HPDE6-E6E7 (cell line): ENCODE data around the gene ARRB2.

Source experiments
- DNase-seq: peaks from one replicate; pipeline ENCODE4 v3.0.0; 2011; ENCODE audit warnings: missing footprints; ENCODE audit errors: extremely low spot score

The ARRB2 gene

GRCh38 chr17:4753392-4753791 is 43.0 kb downstream of the ARRB2 start:
- no peak for DNase-seq

GRCh38 chr17:4759776-4760236 is 49.4 kb downstream of the ARRB2 start:
- DNase-seq = no peak

DNA sequence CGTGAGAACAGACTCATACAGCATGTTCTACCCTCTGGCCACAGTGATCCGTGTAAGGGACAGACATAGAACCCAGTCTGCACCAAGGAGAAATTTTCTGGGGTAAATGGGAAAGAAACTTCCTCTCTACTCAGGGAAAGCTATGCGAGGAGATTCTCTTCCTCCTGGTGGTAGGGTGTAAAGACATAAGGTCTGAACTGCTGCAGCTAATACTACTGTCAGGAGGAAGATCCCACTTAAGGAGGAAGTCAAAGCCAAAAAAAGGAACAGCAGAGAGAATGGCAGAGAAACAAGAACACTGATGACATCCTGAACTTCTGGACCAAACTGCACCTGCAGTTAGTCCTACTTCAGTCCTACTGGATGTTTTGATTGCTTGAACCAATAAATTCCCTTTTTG is 54.2 kb downstream of the ARRB2 start:
- no peak for DNase-seq

DNA sequence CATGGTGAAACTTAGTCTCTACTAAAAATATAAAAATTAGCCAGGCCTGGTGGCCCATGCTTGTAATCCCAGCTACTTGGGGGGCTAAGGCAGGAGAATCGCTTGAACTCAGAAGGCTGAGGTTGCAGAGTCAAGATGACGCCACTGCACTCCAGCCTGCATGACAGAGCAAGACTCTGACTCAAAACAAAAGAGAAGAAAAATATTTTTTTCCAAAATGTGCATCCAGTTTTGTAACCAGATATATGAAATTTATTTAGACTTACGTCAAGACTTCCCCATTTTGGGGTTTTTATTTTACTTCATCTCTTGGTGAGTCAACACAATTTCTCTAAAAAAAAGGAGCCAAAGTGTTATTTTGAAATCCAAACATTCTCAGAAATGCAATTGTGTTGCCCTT is 55.8 kb downstream of the ARRB2 start:
- DNase-seq = no peak

DNA sequence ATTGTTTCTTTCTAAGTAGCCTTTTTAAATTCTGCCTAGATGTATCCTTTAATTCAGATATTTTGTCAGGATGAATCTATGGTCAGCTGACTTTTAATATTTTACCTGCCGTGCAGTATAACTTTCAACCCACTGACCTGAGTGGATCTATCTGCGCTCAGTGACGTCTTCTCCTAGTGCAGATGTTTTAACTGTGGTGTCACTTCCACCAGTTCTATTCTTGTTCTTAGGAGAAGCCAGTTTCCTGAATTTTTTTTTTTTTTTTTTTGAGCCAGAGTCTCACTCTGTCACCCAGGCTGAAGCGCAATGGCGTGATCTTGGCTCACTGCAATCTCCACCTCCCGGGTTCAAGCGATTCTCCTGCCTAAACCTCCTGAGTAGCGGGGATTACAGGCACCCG is 56.3 kb downstream of the ARRB2 start:
- DNase-seq = no peak

GRCh38 chr17:4768298-4768697 is 57.9 kb downstream of the ARRB2 start:
- no peak for DNase-seq

GRCh38 chr17:4769628-4770027 is 59.2 kb downstream of the ARRB2 start:
- no peak for DNase-seq
